ENCODE results near the gene SLC27A4. TPM values are rescaled to one million over a fixed set of nuclear protein-coding genes. Genes with fewer than 3 reads are reported as not detected.

SLC27A4 gene
- total and polyA plus RNA-seq, 7 donors: 10.4 to 61.5 (median 24.7) TPM

DNA sequence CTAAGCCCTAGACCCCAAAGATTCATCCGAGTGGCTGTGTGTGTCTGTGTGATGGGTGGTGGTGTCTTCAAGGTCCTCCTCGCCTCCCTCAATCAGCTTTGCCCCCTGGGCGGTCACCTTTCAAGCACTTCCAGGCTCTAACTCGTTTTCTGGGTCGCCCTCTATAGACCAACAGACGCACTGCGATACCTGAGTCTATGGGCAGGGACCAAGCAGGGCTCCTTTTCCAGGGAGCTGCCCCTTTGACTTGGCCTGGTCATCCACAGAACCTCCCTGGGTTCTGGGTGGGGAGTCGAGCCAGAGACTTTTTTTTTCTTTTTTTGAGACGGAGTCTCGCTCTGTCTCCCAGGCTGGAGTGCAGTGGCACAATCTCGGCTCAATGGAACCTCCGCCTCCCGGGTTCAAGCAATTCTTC is 1.1 kb downstream of the SLC27A4 start:
- peaks cover 7% of the 10 kb centered on the region for H3K4me1 ChIP-seq
- intact Hi-C loops (cut with DNase I): loop anchor here (2.0 to 5.0 kb wide), 2 partner anchors 44 to 47 kb away; no protein-coding TSS in a partner anchor
- peak overlapping the region; percentile 95 for H3K4me3 ChIP-seq
- ATAC-seq (peak; percentile 63 to 79 (median 73)), DNase-seq (peak; percentile 55 to 61)
- H3K9me3 ChIP-seq: no peaks in the 10 kb centered on the region
- peak overlapping the region; percentile 73 for H3K27ac ChIP-seq
- 34 to 39% (median 35%) methylated on average over 13 of the region's 13 CpGs for whole genome bisulfite sequencing, 3 donors
- peaks cover 0 to 46% of the 10 kb centered on the region in 2 donors for H3K36me3 ChIP-seq (ENCODE audit: insufficient read depth in 1 of 2, low read depth in 1 of 2)
- H3K27me3 ChIP-seq (ENCODE audit: insufficient read depth in 3 of 3, low read length in 2 of 3): no peaks in the 10 kb centered on the region
- TF ChIP-seq, protein P1, sequence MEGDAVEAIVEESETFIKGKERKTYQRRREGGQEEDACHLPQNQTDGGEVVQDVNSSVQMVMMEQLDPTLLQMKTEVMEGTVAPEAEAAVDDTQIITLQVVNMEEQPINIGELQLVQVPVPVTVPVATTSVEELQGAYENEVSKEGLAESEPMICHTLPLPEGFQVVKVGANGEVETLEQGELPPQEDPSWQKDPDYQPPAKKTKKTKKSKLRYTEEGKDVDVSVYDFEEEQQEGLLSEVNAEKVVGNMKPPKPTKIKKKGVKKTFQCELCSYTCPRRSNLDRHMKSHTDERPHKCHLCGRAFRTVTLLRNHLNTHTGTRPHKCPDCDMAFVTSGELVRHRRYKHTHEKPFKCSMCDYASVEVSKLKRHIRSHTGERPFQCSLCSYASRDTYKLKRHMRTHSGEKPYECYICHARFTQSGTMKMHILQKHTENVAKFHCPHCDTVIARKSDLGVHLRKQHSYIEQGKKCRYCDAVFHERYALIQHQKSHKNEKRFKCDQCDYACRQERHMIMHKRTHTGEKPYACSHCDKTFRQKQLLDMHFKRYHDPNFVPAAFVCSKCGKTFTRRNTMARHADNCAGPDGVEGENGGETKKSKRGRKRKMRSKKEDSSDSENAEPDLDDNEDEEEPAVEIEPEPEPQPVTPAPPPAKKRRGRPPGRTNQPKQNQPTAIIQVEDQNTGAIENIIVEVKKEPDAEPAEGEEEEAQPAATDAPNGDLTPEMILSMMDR (IDR thresholded peaks at IDR 0.05): peak; percentile 61

DNA sequence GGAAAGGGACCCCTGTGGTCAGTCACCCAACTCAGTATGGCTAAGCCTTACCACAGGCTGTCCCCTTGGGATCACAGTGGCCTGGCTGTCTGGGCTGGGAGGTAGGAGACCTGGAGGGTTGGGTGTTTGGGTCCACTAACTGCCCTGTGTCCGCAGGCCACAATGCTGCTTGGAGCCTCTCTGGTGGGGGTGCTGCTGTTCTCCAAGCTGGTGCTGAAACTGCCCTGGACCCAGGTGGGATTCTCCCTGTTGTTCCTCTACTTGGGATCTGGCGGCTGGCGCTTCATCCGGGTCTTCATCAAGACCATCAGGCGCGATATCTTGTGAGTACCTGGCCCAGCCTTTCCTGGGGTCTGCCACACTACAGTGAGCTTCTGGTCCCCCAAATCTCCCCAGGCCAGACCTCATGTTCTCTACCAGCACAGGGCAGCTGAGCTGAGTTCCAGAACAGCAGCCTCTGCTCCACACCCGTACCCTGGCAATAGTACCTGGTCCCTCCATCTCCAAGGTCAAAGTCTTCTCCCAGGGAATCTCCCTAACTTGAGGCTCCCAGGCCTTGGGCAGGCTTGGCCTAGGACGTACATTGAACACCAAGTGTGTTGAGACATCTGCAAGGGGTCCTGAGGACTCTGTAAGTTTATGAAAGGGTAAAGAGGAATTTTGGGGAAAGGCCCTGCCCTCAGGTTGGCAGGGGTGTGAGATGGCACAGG is 2.8 kb downstream of the SLC27A4 start:
- 92 to 99% (median 96%) methylated on average over 8 of the region's 8 CpGs for WGBS, 3 donors
- peaks cover 0 to 63% of the 10 kb centered on the region in 2 donors for H3K36me3 ChIP-seq (ENCODE audit: insufficient read depth in 1 of 2, low read depth in 1 of 2)
- intact Hi-C loops (cut with DNase I): loop anchor here in 1 of 2 donors (5.0 kb wide), 1 partner anchor 46 kb away; no protein-coding TSS in a partner anchor

DNA sequence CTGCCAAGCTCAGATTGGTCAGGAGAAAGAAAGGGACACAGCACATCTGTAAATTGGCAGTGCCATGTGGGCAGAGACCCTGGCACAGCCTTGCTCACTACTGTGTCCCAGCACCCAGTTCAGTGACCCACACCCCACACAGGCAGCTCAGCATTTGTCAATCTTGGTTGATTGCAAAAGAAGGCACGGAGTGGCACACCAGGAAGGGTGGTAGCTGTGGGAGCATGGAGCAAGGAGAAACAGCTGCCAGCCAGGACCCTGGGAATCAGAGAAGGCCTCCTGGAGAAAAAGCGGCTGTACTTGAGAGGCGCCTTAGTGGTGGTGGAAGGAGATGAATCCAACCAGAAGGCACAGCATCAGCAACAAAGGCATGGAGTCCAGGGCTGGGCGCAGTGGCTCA is 3.5 kb downstream of the SLC27A4 start:
- peaks cover 0 to 70% of the 10 kb centered on the region in 2 donors for H3K36me3 ChIP-seq (ENCODE audit: insufficient read depth in 1 of 2, low read depth in 1 of 2)
- intact Hi-C loops (cut with DNase I): loop anchor here in 1 of 2 donors (5.0 kb wide), 1 partner anchor 47 kb away; no protein-coding TSS in a partner anchor
- no peaks in the 10 kb centered on the region for H3K27me3 ChIP-seq (ENCODE audit: insufficient read depth in 3 of 3, low read length in 2 of 3)
- TF ChIP-seq, protein P1 (IDR thresholded peaks at IDR 0.05): no peak
- no peak overlapping the region for H3K4me3 ChIP-seq
- peaks cover 7% of the 10 kb centered on the region for H3K4me1 ChIP-seq
- 95 to 99% (median 95%) methylated on average over 4 of the region's 4 CpGs for WGBS, 3 donors
- DNase-seq (no peak), ATAC-seq (no peak)
- H3K27ac ChIP-seq: no peak overlapping the region
- H3K9me3 ChIP-seq: no peaks in the 10 kb centered on the region

More for the DNA sequence above, 2.8 kb downstream of the SLC27A4 start:
- Histone ChIP-seq H3K27ac (no peak overlapping the region), H3K4me1 (peaks cover 7% of the 10 kb centered on the region), H3K9me3 (no peaks in the 10 kb centered on the region), H3K27me3 (ENCODE audit: insufficient read depth in 3 of 3, low read length in 2 of 3) (no peaks in the 10 kb centered on the region), H3K4me3 (no peak overlapping the region)
- ATAC-seq: no peak
- TF ChIP-seq, protein P1 (IDR thresholded peaks at IDR 0.05): no peak
- DNase-seq: no peak

DNA sequence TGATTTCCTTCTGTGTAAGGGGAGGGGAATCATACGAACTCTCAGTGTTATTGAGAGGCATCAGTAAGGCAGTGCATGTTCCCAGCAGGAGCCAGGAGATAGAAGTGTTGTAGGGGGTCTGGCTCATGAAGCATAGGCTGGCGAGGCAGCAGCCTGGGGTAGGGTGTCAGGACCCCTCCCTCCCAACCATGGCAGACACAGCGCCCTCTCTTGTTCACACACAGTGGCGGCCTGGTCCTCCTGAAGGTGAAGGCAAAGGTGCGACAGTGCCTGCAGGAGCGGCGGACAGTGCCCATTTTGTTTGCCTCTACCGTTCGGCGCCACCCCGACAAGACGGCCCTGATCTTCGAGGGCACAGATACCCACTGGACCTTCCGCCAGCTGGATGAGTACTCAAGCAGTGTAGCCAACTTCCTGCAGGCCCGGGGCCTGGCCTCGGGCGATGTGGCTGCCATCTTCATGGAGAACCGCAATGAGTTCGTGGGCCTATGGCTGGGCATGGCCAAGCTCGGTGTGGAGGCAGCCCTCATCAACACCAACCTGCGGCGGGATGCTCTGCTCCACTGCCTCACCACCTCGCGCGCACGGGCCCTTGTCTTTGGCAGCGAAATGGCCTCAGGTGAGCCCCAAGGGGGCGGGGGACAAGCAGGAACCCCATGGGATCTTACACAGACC is 4.7 kb downstream of the SLC27A4 start:
- Histone ChIP-seq H3K4me3 (no peak overlapping the region), H3K4me1 (peaks cover 7% of the 10 kb centered on the region), H3K27me3 (ENCODE audit: insufficient read depth in 3 of 3, low read length in 2 of 3) (no peaks in the 10 kb centered on the region), H3K27ac (no peak overlapping the region), H3K9me3 (no peaks in the 10 kb centered on the region), H3K36me3 (ENCODE audit: insufficient read depth in 1 of 2, low read depth in 1 of 2) (peaks cover 2 to 82% of the 10 kb centered on the region in 2 donors)
- TF ChIP-seq, protein P1 (IDR thresholded peaks at IDR 0.05): no peak
- WGBS, 3 donors: 91 to 94% (median 93%) methylated on average over 28 of the region's 28 CpGs
- DNase-seq: no peak
- no peak for ATAC-seq
- intact Hi-C loops (cut with DNase I): loop anchor here in 1 of 2 donors (5.0 kb wide), 1 partner anchor 48 kb away; no protein-coding TSS in a partner anchor
